ENCODE data around the gene ABCA2.

The ABCA2 gene

DNA sequence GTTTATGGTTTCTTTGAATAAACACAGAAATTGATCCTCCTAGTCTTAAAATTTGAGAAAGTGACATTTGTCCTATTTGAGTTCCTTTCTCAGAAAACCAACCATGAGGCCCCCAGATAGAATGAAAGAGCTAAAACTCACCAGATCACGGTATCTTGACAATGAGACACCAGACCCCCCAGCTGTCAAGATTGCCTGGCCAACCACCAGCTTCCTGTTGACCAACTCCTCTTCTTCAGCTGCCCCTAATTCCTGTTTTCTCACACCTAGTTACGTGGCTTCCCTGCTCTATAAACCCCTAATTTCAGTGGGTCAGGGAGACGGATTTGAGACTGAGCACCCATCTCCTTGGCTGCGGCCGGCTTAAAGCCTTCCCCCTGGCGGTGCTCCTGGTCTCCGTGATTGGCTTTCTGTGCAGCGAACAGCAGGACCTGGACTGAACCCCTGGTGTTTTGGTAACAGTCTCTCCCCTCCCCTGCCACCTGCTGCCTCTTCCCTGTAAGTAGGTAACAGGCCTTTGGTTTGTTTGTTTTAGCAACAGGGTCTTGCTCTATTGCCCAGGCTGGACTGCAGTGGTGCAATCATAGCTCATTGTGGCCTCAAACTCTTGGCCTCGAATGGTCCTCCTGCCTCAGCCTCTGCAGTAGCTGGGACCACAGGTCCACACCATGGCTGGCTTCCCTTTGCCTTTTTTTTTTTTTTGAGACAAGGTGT lies 30.6 kb upstream of the ABCA2 start:
- Histone ChIP-seq H3K4me2 (no peak overlapping the region), H3K36me3 (ENCODE audit: insufficient read depth) (no peaks in the 10 kb centered on the region), H3K4me3 (IDR thresholded peaks at IDR 0.05; ENCODE audit: insufficient read depth, low read depth, low read length) (no peak overlapping the region), H3K9ac (no peak overlapping the region), H3K27me3 (ENCODE audit: insufficient read depth, low read depth) (peaks cover 63% of the 10 kb centered on the region), H4K20me1 (ENCODE audit: insufficient read depth) (no peaks in the 10 kb centered on the region), H3K4me1 (ENCODE audit: low read depth, poor library complexity, severe bottlenecking) (peaks cover 6% of the 10 kb centered on the region), H3K27ac (no peak overlapping the region), H2AFZ (ENCODE audit: low read depth) (no peak overlapping the region), H3K79me2 (ENCODE audit: insufficient read depth, low read depth) (no peaks in the 10 kb centered on the region)
- TF ChIP-seq, protein P1, sequence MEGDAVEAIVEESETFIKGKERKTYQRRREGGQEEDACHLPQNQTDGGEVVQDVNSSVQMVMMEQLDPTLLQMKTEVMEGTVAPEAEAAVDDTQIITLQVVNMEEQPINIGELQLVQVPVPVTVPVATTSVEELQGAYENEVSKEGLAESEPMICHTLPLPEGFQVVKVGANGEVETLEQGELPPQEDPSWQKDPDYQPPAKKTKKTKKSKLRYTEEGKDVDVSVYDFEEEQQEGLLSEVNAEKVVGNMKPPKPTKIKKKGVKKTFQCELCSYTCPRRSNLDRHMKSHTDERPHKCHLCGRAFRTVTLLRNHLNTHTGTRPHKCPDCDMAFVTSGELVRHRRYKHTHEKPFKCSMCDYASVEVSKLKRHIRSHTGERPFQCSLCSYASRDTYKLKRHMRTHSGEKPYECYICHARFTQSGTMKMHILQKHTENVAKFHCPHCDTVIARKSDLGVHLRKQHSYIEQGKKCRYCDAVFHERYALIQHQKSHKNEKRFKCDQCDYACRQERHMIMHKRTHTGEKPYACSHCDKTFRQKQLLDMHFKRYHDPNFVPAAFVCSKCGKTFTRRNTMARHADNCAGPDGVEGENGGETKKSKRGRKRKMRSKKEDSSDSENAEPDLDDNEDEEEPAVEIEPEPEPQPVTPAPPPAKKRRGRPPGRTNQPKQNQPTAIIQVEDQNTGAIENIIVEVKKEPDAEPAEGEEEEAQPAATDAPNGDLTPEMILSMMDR (conservative IDR thresholded peaks at IDR 0.05; ENCODE audit: low read depth, low read length), result no peak

DNA sequence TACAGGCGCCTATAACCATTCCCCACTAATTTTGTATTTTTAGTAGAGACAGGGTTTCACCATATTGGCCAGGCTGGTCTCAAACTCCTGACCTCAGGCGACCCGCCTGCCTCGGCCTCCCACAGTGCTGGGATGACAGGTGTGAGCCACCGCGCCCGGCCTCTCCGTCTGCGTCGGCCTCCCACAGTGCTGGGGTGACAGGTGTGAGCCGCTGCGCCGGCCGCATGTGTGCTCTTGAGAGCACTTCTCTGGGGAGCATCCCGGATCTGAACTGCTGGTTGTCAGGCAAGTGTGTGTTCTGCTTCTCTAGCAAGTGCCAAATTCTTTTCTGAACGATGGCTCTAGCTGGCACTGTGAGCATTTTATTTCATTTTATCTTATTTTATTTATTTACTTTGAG lies 29.5 kb upstream of the ABCA2 start:
- H3K79me2 ChIP-seq (ENCODE audit: insufficient read depth, low read depth), result no peaks in the 10 kb centered on the region
- TF ChIP-seq, protein P1 (conservative IDR thresholded peaks at IDR 0.05; ENCODE audit: low read depth, low read length), result no peak
- H3K4me3 ChIP-seq (IDR thresholded peaks at IDR 0.05; ENCODE audit: insufficient read depth, low read depth, low read length), result no peak overlapping the region
- H3K27ac ChIP-seq, result no peak overlapping the region
- peaks cover 74% of the 10 kb centered on the region for H3K27me3 ChIP-seq (ENCODE audit: insufficient read depth, low read depth)
- no peaks in the 10 kb centered on the region for H4K20me1 ChIP-seq (ENCODE audit: insufficient read depth)
- H3K4me2 ChIP-seq, result no peak overlapping the region
- no peak overlapping the region for H2AFZ ChIP-seq (ENCODE audit: low read depth)
- peaks cover 6% of the 10 kb centered on the region for H3K4me1 ChIP-seq (ENCODE audit: low read depth, poor library complexity, severe bottlenecking)
- no peaks in the 10 kb centered on the region for H3K36me3 ChIP-seq (ENCODE audit: insufficient read depth)
- no peak overlapping the region for H3K9ac ChIP-seq

DNA sequence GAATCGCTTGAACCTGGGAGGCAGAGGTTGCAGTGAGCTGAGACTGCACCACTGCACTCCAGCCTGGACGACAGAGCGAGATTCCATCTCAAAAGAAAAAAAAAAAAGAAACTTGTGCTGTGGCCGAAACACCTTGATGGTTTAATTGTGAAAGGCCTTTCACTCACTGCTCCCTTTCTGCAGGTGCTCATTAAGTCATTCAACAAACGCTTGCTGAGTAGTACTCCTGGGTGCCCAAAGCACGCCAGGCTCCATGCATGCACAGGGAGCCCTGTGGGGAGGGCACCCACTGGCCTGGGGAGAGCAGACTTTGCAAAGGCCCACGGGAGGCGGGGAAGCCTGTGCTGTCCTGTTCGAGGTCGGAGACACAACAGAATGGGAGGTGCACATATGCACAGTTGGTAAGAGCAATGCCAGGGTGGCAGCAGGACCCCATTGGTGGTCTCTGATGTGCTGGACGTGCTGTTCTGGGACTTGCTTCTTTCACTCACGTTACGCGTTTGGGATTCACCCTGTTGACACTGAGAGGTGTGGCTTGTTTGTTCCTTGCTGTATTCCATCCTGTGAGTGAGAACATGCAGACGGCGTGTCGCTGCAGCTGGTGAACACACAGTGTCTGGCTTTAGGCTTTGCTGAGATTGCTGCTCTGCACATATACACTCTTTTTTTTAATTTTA lies 28.8 kb upstream of the ABCA2 start:
- Histone ChIP-seq H3K27me3 (ENCODE audit: insufficient read depth, low read depth) (peaks cover 79% of the 10 kb centered on the region), H3K9ac (no peak overlapping the region), H3K36me3 (ENCODE audit: insufficient read depth) (no peaks in the 10 kb centered on the region), H2AFZ (ENCODE audit: low read depth) (no peak overlapping the region), H3K4me1 (ENCODE audit: low read depth, poor library complexity, severe bottlenecking) (peaks cover 6% of the 10 kb centered on the region), H3K27ac (no peak overlapping the region), H3K4me2 (no peak overlapping the region), H3K79me2 (ENCODE audit: insufficient read depth, low read depth) (no peaks in the 10 kb centered on the region), H4K20me1 (ENCODE audit: insufficient read depth) (no peaks in the 10 kb centered on the region), H3K4me3 (IDR thresholded peaks at IDR 0.05; ENCODE audit: insufficient read depth, low read depth, low read length) (no peak overlapping the region)
- TF ChIP-seq, protein P1 (conservative IDR thresholded peaks at IDR 0.05; ENCODE audit: low read depth, low read length), result no peak

DNA sequence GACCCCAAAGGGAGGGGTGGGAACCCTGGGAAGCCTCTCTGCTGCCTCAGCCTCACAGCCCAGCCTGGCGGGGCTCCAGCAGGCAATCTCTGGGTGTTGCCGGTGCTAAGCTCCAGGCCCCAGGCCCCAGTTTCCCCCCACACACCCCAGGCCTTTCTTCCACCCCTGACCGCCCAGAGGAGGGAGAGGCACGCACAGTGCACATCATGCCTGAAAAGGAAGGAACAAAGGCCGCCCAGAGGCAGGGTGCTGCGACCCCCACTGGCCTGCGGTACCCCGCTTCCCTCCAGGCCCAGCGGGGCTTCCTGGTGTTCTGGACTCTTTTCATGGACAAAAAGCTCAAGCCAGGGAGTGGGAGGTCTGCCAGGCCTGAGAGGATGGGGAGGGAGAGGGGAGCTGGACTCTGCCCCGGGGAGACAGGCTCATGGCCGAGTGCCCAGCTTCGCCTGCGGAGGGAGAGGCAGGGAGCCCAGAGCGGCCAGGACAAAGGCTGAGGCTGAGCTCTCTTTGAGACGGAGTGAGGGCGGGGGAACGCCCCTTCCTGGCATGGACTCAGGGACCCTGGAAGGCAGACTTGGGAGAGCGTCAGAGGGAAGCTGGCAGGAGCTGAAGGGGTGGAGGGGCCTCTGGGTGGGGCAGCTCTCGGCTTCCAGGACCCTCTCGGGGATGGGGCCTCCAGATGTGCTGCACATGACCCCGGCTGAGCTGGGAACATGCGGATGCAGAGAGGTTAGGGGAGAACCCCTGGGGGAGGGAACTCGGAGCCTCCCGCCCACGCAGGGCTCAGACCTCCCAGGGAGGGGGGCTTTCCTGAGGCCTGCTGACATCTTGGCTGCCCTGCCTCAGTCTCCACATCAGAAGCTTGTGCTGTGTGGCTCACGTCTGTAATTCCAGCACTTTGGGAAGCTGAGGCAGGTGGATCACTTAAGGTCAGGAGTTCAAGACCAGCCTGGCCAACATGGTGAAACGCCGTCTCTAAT lies 27.6 kb upstream of the ABCA2 start:
- no peaks in the 10 kb centered on the region for H3K36me3 ChIP-seq (ENCODE audit: insufficient read depth)
- peaks cover 90% of the 10 kb centered on the region for H3K27me3 ChIP-seq (ENCODE audit: insufficient read depth, low read depth)
- H3K27ac ChIP-seq, result no peak overlapping the region
- H3K4me1 ChIP-seq (ENCODE audit: low read depth, poor library complexity, severe bottlenecking), result peaks cover 6% of the 10 kb centered on the region
- no peak overlapping the region for H3K9ac ChIP-seq
- H3K79me2 ChIP-seq (ENCODE audit: insufficient read depth, low read depth), result no peaks in the 10 kb centered on the region
- H2AFZ ChIP-seq (ENCODE audit: low read depth), result no peak overlapping the region
- TF ChIP-seq, protein P1 (conservative IDR thresholded peaks at IDR 0.05; ENCODE audit: low read depth, low read length), result no peak
- H3K4me2 ChIP-seq, result no peak overlapping the region
- H3K4me3 ChIP-seq (IDR thresholded peaks at IDR 0.05; ENCODE audit: insufficient read depth, low read depth, low read length), result no peak overlapping the region
- H4K20me1 ChIP-seq (ENCODE audit: insufficient read depth), result no peaks in the 10 kb centered on the region

All from KMS-11 (cell line).